CD4-positive, alpha-beta T cell (primary cell): ENCODE data around the gene SP1. TPM values are rescaled to one million over a fixed set of nuclear protein-coding genes. Genes with fewer than 3 reads are reported as not detected.
A peak's percentile ranks its signal among the peaks of the same experiment; 100 is the strongest.

ENCODE experiments used
- ATAC-seq: fragments of 200-7000 bp; cut with Tn5 transposase; one replicate; pipeline ENCODE4 v1.10.0; 2022; ENCODE audit warnings: mild to moderate bottlenecking; ENCODE audit not compliant: poor library complexity
- CTCF ChIA-PET: fragments of 350-600 bp; sonication (Branson Sonifier 250); formaldehyde crosslinking; loops from one replicate; lab custom pipeline; 2021; ENCODE audit warnings: antibody characterized with exemption, inconsistent platforms; lab: Charles Lee
- POLR2A ChIA-PET: fragments of 350-600 bp; sonication (Branson Sonifier 250); formaldehyde crosslinking; loops from one replicate; lab custom pipeline; 2021; ENCODE audit warnings: antibody characterized with exemption, inconsistent platforms; lab: Charles Lee
- DNase-seq, 14 experiments: peaks; one replicate each; pipeline ENCODE4 v3.0.0-alpha.2; 2013 to 2020; ENCODE audit warnings: mixed read lengths in 2 of 14
- H3K27ac ChIP-seq, 2 donors: one replicate each; pipeline versions ENCODE4 v1.5.1 to v1.7.0; 2013; ENCODE audit warnings: low read length in 2 of 2, low read depth in 1 of 2, mild to moderate bottlenecking in 1 of 2
- H3K27me3 ChIP-seq, 2 experiments: 1 replicate in 1 of 2; 2 replicates in 1 of 2; pipeline versions ENCODE4 v1.6.1 to v1.7.0; 2013; ENCODE audit warnings: low read length in 2 of 2, control low read depth in 1 of 2, mild to moderate bottlenecking in 1 of 2, moderate library complexity in 1 of 2; ENCODE audit not compliant: insufficient read depth in 2 of 2, control insufficient read depth in 1 of 2
- H3K36me3 ChIP-seq: one replicate; pipeline ENCODE4 v1.6.1; 2013; ENCODE audit warnings: low read length, control low read depth; ENCODE audit not compliant: insufficient read depth
- H3K4me1 ChIP-seq: one replicate; pipeline ENCODE4 v1.6.1; 2013; ENCODE audit warnings: low read length, control low read depth; ENCODE audit not compliant: insufficient read depth
- H3K4me3 ChIP-seq: one replicate; pipeline ENCODE4 v1.5.1; 2013; ENCODE audit warnings: mild to moderate bottlenecking, low read length, moderate library complexity
- H3K9me3 ChIP-seq, 2 experiments: 1 replicate in 1 of 2; 2 replicates in 1 of 2; pipeline versions ENCODE4 v1.6.1 to v1.7.0; 2013; ENCODE audit warnings: low read length in 2 of 2, mild to moderate bottlenecking in 2 of 2, control low read depth in 1 of 2, moderate library complexity in 1 of 2; ENCODE audit not compliant: control insufficient read depth in 1 of 2, insufficient read depth in 1 of 2
- H3K27ac Mint-ChIP-seq: one replicate; pipeline ENCODE4 v1.8.0; 2020; ENCODE audit warnings: mixed read lengths
- H3K27me3 Mint-ChIP-seq: one replicate; pipeline ENCODE4 v1.8.0; 2021; ENCODE audit warnings: mixed read lengths
- H3K36me3 Mint-ChIP-seq: one replicate; pipeline ENCODE4 v1.8.0; 2021; ENCODE audit warnings: low read depth, mixed read lengths
- H3K4me1 Mint-ChIP-seq: one replicate; pipeline ENCODE4 v1.8.0; 2021; ENCODE audit warnings: low read depth, mixed read lengths
- H3K4me3 Mint-ChIP-seq: one replicate; pipeline ENCODE4 v1.8.0; 2020; ENCODE audit warnings: mild to moderate bottlenecking, mixed read lengths
- H3K9me3 Mint-ChIP-seq: one replicate; pipeline ENCODE4 v1.8.0; 2020; ENCODE audit warnings: mixed read lengths
- CTCF ChIP-seq: fragments of 200-600 bp; IDR thresholded peaks from one replicate; pipeline ENCODE4 v1.8.0; 2022; ENCODE audit warnings: antibody characterized with exemption, mild to moderate bottlenecking
- intact Hi-C, 2 experiments: fragments of 100-400 bp; cut with DNase I in 1 of 2; cut with micrococcal nuclease in 1 of 2; formaldehyde crosslinking; loops; one replicate each; pipeline versions ENCODE4 v1.15.1 to v1.9.0; 2023 to 2025; cut with DNase I, micrococcal nuclease
- total RNA-seq, 174 experiments: library from RNA in 2 of 174; stranded (reverse) in 2 of 174; gene quantifications; one replicate each; pipeline ENCODE4 v1.2.3 and lab custom pipeline; 2021 to 2026

Gene SP1
- total RNA-seq, 2 experiments from 2014 or later: 42.3 to 43.3 TPM

GRCh38 chr12:53343969-53344368 lies 36.0 kb upstream of the SP1 start:
- TF ChIP-seq CTCF: no peak

GRCh38 chr12:53344487-53344823 lies 35.5 kb upstream of the SP1 start:
- ChIA-PET CTCF (interaction anchor here (0.6 to 2.6 kb wide), 29 partner anchors 18 to 279 kb away, joined by 3 to 51 read pairs (median 5); partner anchors contain the start of genes AAAS, ESPL1, MYG1 and PFDN5), POLR2A (interaction anchor here (1.1 to 3.3 kb wide), 14 partner anchors 17 to 157 kb away, joined by 3 to 87 read pairs (median 5); partner anchors contain the start of genes AAAS, ESPL1, MYG1 and PFDN5)
- peaks cover 6% of the 10 kb centered on the region for H3K27me3 Mint-ChIP-seq
- Histone ChIP-seq H3K27ac (no peak overlapping the region), H3K9me3 (no peaks in the 10 kb centered on the region), H3K4me3 (peak overlapping the region; percentile 39), H3K36me3 (no peaks in the 10 kb centered on the region), H3K27me3 (peaks cover 2 to 3% of the 10 kb centered on the region in 2 experiments), H3K4me1 (peaks cover 15% of the 10 kb centered on the region)
- no peak for ATAC-seq
- no peaks in the 10 kb centered on the region for H3K9me3 Mint-ChIP-seq
- intact Hi-C loops: loop anchor here (2.0 to 5.0 kb wide), 3 partner anchors 56 to 132 kb away; no protein-coding TSS in a partner anchor
- peak overlapping the region; percentile 86 for H3K27ac Mint-ChIP-seq
- H3K36me3 Mint-ChIP-seq: no peaks in the 10 kb centered on the region
- peak overlapping the region; percentile 91 for H3K4me3 Mint-ChIP-seq
- H3K4me1 Mint-ChIP-seq: peaks cover 21% of the 10 kb centered on the region
- TF ChIP-seq CTCF: no peak
- DNase-seq: peak in 2 of 14 experiments; percentile 8 to 42

More at GRCh38 chr12:53343969-53344368, 36.0 kb upstream of the SP1 start:
- H3K4me1 ChIP-seq: peaks cover 15% of the 10 kb centered on the region
- ATAC-seq (peak; percentile 72), DNase-seq (peak in 2 of 14 experiments; percentile 23 to 45)
- POLR2A ChIA-PET: interaction anchor here (1.5 to 3.3 kb wide), 7 partner anchors 16 to 157 kb away, joined by 5 to 87 read pairs (median 6); partner anchors contain the start of genes AAAS, PRR13, SP1 and TARBP2
- CTCF ChIA-PET: interaction anchor here (2.0 to 2.6 kb wide), 4 partner anchors 17 to 78 kb away, joined by 5 to 51 read pairs (median 24); partner anchors contain the start of gene AAAS
- Mint-ChIP-seq H3K36me3 (no peaks in the 10 kb centered on the region), H3K4me3 (peak overlapping the region; percentile 91), H3K27me3 (peaks cover 6% of the 10 kb centered on the region), H3K4me1 (peaks cover 21% of the 10 kb centered on the region), H3K27ac (peak overlapping the region; percentile 86), H3K9me3 (no peaks in the 10 kb centered on the region)
- peaks cover 4% of the 10 kb centered on the region in 2 experiments for H3K27me3 ChIP-seq
- no peaks in the 10 kb centered on the region for H3K36me3 ChIP-seq
- H3K27ac ChIP-seq: no peak overlapping the region
- H3K4me3 ChIP-seq: no peak overlapping the region
- intact Hi-C loops: loop anchor here (2.0 to 5.0 kb wide), 3 partner anchors 55 to 132 kb away; no protein-coding TSS in a partner anchor
- no peaks in the 10 kb centered on the region for H3K9me3 ChIP-seq

- peak; percentile 80 for ATAC-seq
- no peaks in the 10 kb centered on the region for H3K9me3 ChIP-seq
- CTCF ChIA-PET: interaction anchor here (0.6 to 2.6 kb wide), 34 partner anchors 12 to 279 kb away, joined by 3 to 51 read pairs (median 4); partner anchors contain the start of genes AAAS, ESPL1, MYG1 and PFDN5
- POLR2A ChIA-PET: interaction anchor here (0.6 to 3.3 kb wide), 17 partner anchors 17 to 165 kb away, joined by 3 to 87 read pairs (median 5); partner anchors contain the start of genes AAAS, CSAD, ESPL1 and MYG1
- Mint-ChIP-seq H3K4me3 (peak overlapping the region; percentile 93), H3K36me3 (no peaks in the 10 kb centered on the region), H3K9me3 (no peaks in the 10 kb centered on the region), H3K4me1 (peaks cover 21% of the 10 kb centered on the region), H3K27me3 (peaks cover 3% of the 10 kb centered on the region), H3K27ac (peak overlapping the region; percentile 72)
- no peak overlapping the region for H3K27ac ChIP-seq
- no peaks in the 10 kb centered on the region for H3K36me3 ChIP-seq
- TF ChIP-seq CTCF: peak; percentile 81
- intact Hi-C loops: loop anchor here (1.0 to 5.0 kb wide), 5 partner anchors 21 to 186 kb away; no protein-coding TSS in a partner anchor
- H3K27me3 ChIP-seq: peaks cover 2 to 3% of the 10 kb centered on the region in 2 experiments
- peaks cover 15% of the 10 kb centered on the region for H3K4me1 ChIP-seq
- peak; percentile 51 to 85 (median 65) for DNase-seq
- peak overlapping the region; percentile 66 for H3K4me3 ChIP-seq
These were observed 35.0 kb upstream of the SP1 start for GRCh38 chr12:53344824-53345485.
